ENCODE data around the gene FLRT2. TPM values are rescaled to one million over a fixed set of nuclear protein-coding genes. Genes with fewer than 3 reads are reported as not detected.

Gene FLRT2
- total and polyA plus RNA-seq, 2 donors (not counting 1 experiment from before 2014, with no cell fraction given), result not detected

DNA sequence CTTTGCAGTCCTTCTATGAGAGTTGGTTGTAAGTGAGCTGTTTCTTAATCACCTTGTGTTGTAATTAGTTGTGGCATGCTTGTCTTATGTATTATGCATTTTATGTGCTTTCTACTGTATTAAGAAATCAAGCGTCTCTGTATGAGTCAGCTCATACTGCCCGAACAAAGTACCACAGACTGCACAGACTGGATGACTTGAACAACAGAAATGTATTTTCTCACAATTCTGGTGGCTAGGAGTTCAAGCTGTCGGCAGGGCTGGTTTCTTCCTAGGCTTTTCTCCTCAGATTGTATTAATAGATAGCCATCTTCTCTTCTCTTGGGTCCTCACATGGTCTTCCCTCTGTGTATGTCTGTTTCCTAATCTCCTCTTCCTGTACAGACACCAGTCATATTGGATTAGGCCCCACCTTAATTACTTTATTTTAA is 77.7 kb downstream of the FLRT2 start:
- DNase-seq (no peak), ATAC-seq (ENCODE audit: low read depth) (no peak)
- WGBS (ENCODE audit: insufficient coverage), result no CpG with 5 or more reads among the region's 3 CpGs
- Mint-ChIP-seq H3K9me3 (ENCODE audit: insufficient read depth) (no peaks in the 10 kb centered on the region), H3K27me3 (no peaks in the 10 kb centered on the region), H3K4me1 (no peaks in the 10 kb centered on the region), H3K4me3 (no peak overlapping the region), H3K27ac (no peak overlapping the region)
- H3K4me1 ChIP-seq (ENCODE audit: control insufficient read depth in 2 of 2, insufficient read depth in 2 of 2, low read length in 2 of 2), result no peaks in the 10 kb centered on the region
- intact Hi-C loops (cut with micrococcal nuclease), result no loop called here
- no peak overlapping the region for H3K4me3 ChIP-seq (ENCODE audit: control extremely low read depth in 1 of 5, extremely low read depth in 1 of 5, insufficient read depth in 1 of 5, low read depth in 2 of 5, low read length in 4 of 5)
- TF ChIP-seq, protein P1, sequence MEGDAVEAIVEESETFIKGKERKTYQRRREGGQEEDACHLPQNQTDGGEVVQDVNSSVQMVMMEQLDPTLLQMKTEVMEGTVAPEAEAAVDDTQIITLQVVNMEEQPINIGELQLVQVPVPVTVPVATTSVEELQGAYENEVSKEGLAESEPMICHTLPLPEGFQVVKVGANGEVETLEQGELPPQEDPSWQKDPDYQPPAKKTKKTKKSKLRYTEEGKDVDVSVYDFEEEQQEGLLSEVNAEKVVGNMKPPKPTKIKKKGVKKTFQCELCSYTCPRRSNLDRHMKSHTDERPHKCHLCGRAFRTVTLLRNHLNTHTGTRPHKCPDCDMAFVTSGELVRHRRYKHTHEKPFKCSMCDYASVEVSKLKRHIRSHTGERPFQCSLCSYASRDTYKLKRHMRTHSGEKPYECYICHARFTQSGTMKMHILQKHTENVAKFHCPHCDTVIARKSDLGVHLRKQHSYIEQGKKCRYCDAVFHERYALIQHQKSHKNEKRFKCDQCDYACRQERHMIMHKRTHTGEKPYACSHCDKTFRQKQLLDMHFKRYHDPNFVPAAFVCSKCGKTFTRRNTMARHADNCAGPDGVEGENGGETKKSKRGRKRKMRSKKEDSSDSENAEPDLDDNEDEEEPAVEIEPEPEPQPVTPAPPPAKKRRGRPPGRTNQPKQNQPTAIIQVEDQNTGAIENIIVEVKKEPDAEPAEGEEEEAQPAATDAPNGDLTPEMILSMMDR (IDR thresholded peaks at IDR 0.05), result no peak
- TF ChIP-seq EZH2 (IDR thresholded peaks at IDR 0.05; ENCODE audit: borderline replicate concordance, insufficient read depth, low read depth, low read length, poor library complexity, severe bottlenecking), result no peak
- H3K79me2 ChIP-seq (ENCODE audit: control insufficient read depth, insufficient read depth, low read length), result no peaks in the 10 kb centered on the region
- H2AFZ ChIP-seq (ENCODE audit: insufficient read depth, low read depth, low read length, poor library complexity, severe bottlenecking), result no peak overlapping the region
- H3K4me2 ChIP-seq (replicated peaks; ENCODE audit: low read depth, low read length, poor library complexity, severe bottlenecking), result no peak overlapping the region
- H3K36me3 ChIP-seq (replicated peaks in 1 of 2; ENCODE audit: control extremely low read depth in 1 of 2, control insufficient read depth in 1 of 2, extremely low read depth in 1 of 2, insufficient read depth in 2 of 2, low read length in 1 of 2), result no peaks in the 10 kb centered on the region
- no peak overlapping the region for H3K9ac ChIP-seq (ENCODE audit: low read length)
- ChIA-PET CTCF (no interaction called here), POLR2A (no interaction called here)
- H4K20me1 ChIP-seq (ENCODE audit: control insufficient read depth, insufficient read depth, low read length, poor library complexity, severe bottlenecking), result no peaks in the 10 kb centered on the region
- H3K9me3 ChIP-seq (ENCODE audit: control extremely low read depth in 1 of 3, control insufficient read depth in 2 of 3, insufficient read depth in 1 of 3, low read length in 2 of 3), result peaks cover 0 to 3% (median 0%) of the 10 kb centered on the region in 3 donors
- H3K27me3 ChIP-seq (replicated peaks in 1 of 4; ENCODE audit: control extremely low read depth in 1 of 4, control insufficient read depth in 3 of 4, insufficient read depth in 4 of 4, low read length in 3 of 4), result no peaks in the 10 kb centered on the region
- H3K27ac ChIP-seq (ENCODE audit: low read length in 2 of 2), result no peak overlapping the region

DNA sequence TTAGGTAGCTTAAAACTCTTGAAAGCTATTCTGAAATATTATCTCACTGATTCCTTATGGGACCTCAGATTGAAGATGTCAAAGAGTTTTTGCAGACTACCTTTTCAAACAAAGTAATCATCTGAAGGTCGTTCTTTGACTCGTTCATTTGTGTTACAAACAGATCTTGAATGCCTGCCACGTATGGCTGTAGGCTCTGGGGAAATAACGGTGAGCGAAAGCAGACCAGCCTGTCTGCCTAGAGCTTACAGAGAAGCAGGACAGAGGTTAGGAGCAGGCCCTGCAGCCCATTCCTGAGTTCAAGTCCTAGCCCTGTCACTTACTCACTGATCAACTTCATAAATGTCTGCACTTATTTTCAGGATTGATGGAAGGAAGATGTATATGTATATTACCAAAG is 83.6 kb downstream of the FLRT2 start:
- no peaks in the 10 kb centered on the region for H3K27me3 ChIP-seq (replicated peaks in 1 of 4; ENCODE audit: control extremely low read depth in 1 of 4, control insufficient read depth in 3 of 4, insufficient read depth in 4 of 4, low read length in 3 of 4)
- no peak overlapping the region for H3K4me2 ChIP-seq (replicated peaks; ENCODE audit: low read depth, low read length, poor library complexity, severe bottlenecking)
- no peak overlapping the region for H3K4me3 Mint-ChIP-seq
- no peaks in the 10 kb centered on the region for H3K9me3 Mint-ChIP-seq (ENCODE audit: insufficient read depth)
- H3K4me3 ChIP-seq (ENCODE audit: control extremely low read depth in 1 of 5, extremely low read depth in 1 of 5, insufficient read depth in 1 of 5, low read depth in 2 of 5, low read length in 4 of 5), result no peak overlapping the region
- H3K79me2 ChIP-seq (ENCODE audit: control insufficient read depth, insufficient read depth, low read length), result no peaks in the 10 kb centered on the region
- intact Hi-C loops (cut with micrococcal nuclease), result no loop called here
- no peak overlapping the region for H2AFZ ChIP-seq (ENCODE audit: insufficient read depth, low read depth, low read length, poor library complexity, severe bottlenecking)
- no peaks in the 10 kb centered on the region for H4K20me1 ChIP-seq (ENCODE audit: control insufficient read depth, insufficient read depth, low read length, poor library complexity, severe bottlenecking)
- no peak for TF ChIP-seq EZH2 (IDR thresholded peaks at IDR 0.05; ENCODE audit: borderline replicate concordance, insufficient read depth, low read depth, low read length, poor library complexity, severe bottlenecking)
- TF ChIP-seq, protein P1 (IDR thresholded peaks at IDR 0.05), result no peak
- H3K27ac Mint-ChIP-seq, result no peak overlapping the region
- no peaks in the 10 kb centered on the region for H3K27me3 Mint-ChIP-seq
- WGBS (ENCODE audit: insufficient coverage), result 73% methylated on average over 4 of the region's 5 CpGs
- no peaks in the 10 kb centered on the region for H3K36me3 ChIP-seq (replicated peaks in 1 of 2; ENCODE audit: control extremely low read depth in 1 of 2, control insufficient read depth in 1 of 2, extremely low read depth in 1 of 2, insufficient read depth in 2 of 2, low read length in 1 of 2)
- no peaks in the 10 kb centered on the region for H3K4me1 ChIP-seq (ENCODE audit: control insufficient read depth in 2 of 2, insufficient read depth in 2 of 2, low read length in 2 of 2)
- ChIA-PET CTCF (interaction anchor here (1.1 kb wide), 1 partner anchor 9 kb away, joined by 3 read pairs; no protein-coding TSS in a partner anchor), POLR2A (no interaction called here)
- ATAC-seq (ENCODE audit: low read depth) (no peak), DNase-seq (no peak)
- no peak overlapping the region for H3K27ac ChIP-seq (ENCODE audit: low read length in 2 of 2)
- no peaks in the 10 kb centered on the region for H3K4me1 Mint-ChIP-seq
- peaks cover 0 to 3% (median 2%) of the 10 kb centered on the region in 3 donors for H3K9me3 ChIP-seq (ENCODE audit: control extremely low read depth in 1 of 3, control insufficient read depth in 2 of 3, insufficient read depth in 1 of 3, low read length in 2 of 3)
- no peak overlapping the region for H3K9ac ChIP-seq (ENCODE audit: low read length)

Data from B cell (primary cell).